Endothelial cell of umbilical vein (primary cell): ENCODE results near the gene HCRT.

ENCODE experiments used
- CTCF ChIP-seq, 2 donors: IDR thresholded peaks; 1 replicate in 1 of 2; 2 replicates in 1 of 2; pipeline ENCODE4 v1.5.1; 2011; ENCODE audit warnings: low read length in 2 of 2, mild to moderate bottlenecking in 2 of 2, moderate library complexity in 2 of 2, control low read depth in 1 of 2, inconsistent platforms in 1 of 2, low read depth in 1 of 2; ENCODE audit not compliant: insufficient read depth in 1 of 2; ENCODE audit errors: extremely low read depth in 1 of 2
- EZH2 ChIP-seq: IDR thresholded peaks from 2 replicates; pipeline ENCODE4 v1.6.1; 2012; ENCODE audit warnings: borderline replicate concordance, low read depth, mild to moderate bottlenecking, moderate library complexity, low read length, inconsistent platforms; ENCODE audit not compliant: severe bottlenecking
- POLR2A ChIP-seq: IDR thresholded peaks from 2 replicates; pipeline ENCODE4 v1.6.1; 2012; ENCODE audit warnings: low read depth, mild to moderate bottlenecking, control low read depth, low read length
- POLR2AphosphoS5 ChIP-seq: IDR thresholded peaks from 2 replicates; pipeline ENCODE4 v1.6.1; 2012; ENCODE audit warnings: low read depth, mild to moderate bottlenecking, control low read depth, low read length, moderate library complexity; ENCODE audit not compliant: insufficient read depth
- TF ChIP-seq, protein P1 (sequence below): IDR thresholded peaks from 2 replicates; pipeline ENCODE4 v1.6.1; 2011; ENCODE audit not compliant: insufficient read depth, insufficient read length

DNA sequence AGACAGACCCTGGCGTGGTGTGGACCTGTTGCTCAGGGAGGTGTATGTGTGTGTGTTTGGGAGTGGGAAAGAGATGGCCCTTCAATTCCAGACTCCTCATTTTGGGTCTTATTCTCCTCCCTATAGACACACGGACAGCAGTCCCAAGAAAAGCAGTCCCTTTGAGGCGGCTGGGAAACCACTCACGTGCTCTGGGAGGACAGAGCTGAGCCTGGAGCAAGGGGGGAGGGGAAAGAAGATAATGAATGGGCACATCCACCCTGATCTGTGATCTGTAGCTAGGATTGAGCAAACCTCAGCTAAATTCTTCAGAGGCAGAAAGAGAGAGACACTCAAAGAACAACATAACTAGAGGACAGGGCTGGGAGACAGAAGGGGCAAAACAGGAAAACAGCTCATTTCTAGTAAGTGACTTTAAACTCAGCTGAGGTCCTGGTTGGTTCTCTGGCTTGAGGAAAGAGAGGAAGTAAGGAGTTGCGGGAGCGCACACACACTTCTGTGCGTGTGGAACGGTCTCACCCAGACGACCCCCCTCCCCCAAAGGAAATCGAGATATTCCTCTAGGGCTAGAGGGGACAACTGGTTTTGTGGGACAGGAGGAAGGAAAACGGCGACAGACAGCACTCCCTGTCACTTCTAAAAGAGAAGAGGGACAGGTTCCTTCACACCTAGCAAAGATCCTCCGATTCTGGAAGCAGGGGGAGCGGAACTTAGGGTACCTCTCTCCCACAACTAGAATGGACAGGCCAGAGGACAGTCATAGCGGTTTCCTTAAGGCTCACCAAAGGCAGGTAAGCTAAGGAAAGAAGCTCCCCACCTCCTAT lies 31.1 kb downstream of the HCRT start:
- TF ChIP-seq, protein P1, sequence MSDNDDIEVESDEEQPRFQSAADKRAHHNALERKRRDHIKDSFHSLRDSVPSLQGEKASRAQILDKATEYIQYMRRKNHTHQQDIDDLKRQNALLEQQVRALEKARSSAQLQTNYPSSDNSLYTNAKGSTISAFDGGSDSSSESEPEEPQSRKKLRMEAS = no peak
- TF ChIP-seq CTCF (IDR thresholded peaks at IDR 0.05; ENCODE audit: extremely low read depth in 1 of 2, insufficient read depth in 1 of 2, low read depth in 1 of 2, low read length in 2 of 2) = no peak
- no peak for TF ChIP-seq POLR2AphosphoS5
- TF ChIP-seq POLR2A = peak; percentile 53
- TF ChIP-seq EZH2 = no peak
